ENCODE data around the gene RPL11.
A peak's percentile ranks its signal among the peaks of the same experiment; 100 is the strongest.
"Not testable (repeated sequence)": the region's sequence is repeated elsewhere in the genome, so short reads cannot be mapped to it uniquely, and the experiment has no call there.

RPL11 gene

DNA sequence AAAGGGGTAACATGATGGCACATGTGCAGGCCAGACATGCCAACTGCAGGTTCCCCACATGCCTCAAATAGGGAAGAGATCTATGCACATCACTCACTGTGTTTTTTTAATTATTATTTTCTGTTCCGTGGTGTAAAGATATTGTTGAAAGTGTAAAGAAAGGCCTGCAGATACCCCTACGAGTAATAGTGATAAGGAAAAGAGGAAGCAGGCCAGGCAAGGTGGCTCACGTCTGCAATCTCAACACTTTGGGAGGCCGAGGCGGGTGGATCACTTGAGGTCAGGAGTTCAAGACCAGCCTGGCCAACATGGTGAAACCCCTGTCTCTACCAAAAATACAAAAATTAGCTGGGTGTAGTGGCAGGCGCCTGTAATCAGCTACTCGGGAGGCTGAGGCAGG lies 6.4 kb upstream of the RPL11 start:
- peaks cover 9 to 30% of the 10 kb centered on the region in 2 experiments for H3K27me3 ChIP-seq (ENCODE audit: control insufficient read depth in 1 of 2, insufficient read depth in 1 of 2, low read length in 2 of 2)
- H3K4me1 ChIP-seq (ENCODE audit: control insufficient read depth, insufficient read depth, low read depth, low read length); H4K91ac ChIP-seq (ENCODE audit: low read length); DNase-seq; H3K4me2 ChIP-seq (ENCODE audit: low read length, poor library complexity, severe bottlenecking); H3K9me3 ChIP-seq (ENCODE audit: control insufficient read depth, low read length); H3K4ac ChIP-seq (ENCODE audit: low read depth in 1 of 2, low read length in 2 of 2); H3K27ac ChIP-seq (ENCODE audit: low read length, poor library complexity, severe bottlenecking); H3K4me3 ChIP-seq (ENCODE audit: insufficient read depth in 1 of 2, low read depth in 1 of 2, low read length in 2 of 2); H3K14ac ChIP-seq (ENCODE audit: low read length in 2 of 2); H3K79me1 ChIP-seq (replicated peaks; ENCODE audit: low read length, poor library complexity, severe bottlenecking); H3K18ac ChIP-seq (ENCODE audit: low read depth in 1 of 2, low read length in 2 of 2); H2AFZ ChIP-seq (ENCODE audit: low read depth, low read length); H3K23ac ChIP-seq (ENCODE audit: low read length in 2 of 2); H2BK12ac ChIP-seq (ENCODE audit: low read length in 2 of 2); H2BK5ac ChIP-seq (ENCODE audit: low read depth, low read length, poor library complexity, severe bottlenecking); H2BK120ac ChIP-seq (ENCODE audit: low read depth, low read length); H3K36me3 ChIP-seq (ENCODE audit: control insufficient read depth in 1 of 2, insufficient read depth in 2 of 2, low read depth in 1 of 2, low read length in 2 of 2); H4K8ac ChIP-seq (ENCODE audit: low read length); H2BK15ac ChIP-seq (ENCODE audit: low read depth, poor library complexity, severe bottlenecking); H2AK5ac ChIP-seq (ENCODE audit: low read length, severe bottlenecking); H3K9ac ChIP-seq (ENCODE audit: low read length): not testable (repeated sequence)
- 83% methylated on average over 7 of the region's 7 CpGs for WGBS

DNA sequence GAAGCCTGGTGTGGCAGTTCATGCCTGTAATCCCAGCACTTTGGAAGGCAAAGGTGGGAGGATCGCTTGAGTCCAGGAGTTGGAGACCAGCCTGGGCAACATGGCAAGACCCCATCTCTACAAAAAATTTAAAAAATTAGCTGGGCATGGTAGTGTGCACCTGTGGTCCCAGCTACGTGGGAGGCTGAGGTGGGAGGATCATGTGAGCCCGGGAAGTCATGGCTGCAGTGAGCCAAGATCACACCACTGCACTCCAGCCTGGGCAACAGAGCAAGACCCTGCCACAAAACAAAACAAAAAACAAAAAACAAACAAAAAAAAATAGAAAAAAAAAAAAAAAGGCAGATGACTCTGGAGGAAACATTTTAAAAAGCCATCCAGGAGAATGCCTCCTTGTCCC lies 3.9 kb upstream of the RPL11 start:
- H3K18ac ChIP-seq (ENCODE audit: low read depth in 1 of 2, low read length in 2 of 2); H3K27ac ChIP-seq (ENCODE audit: low read length, poor library complexity, severe bottlenecking); DNase-seq; H3K4ac ChIP-seq (ENCODE audit: low read depth in 1 of 2, low read length in 2 of 2); H2AK5ac ChIP-seq (ENCODE audit: low read length, severe bottlenecking); H3K79me1 ChIP-seq (replicated peaks; ENCODE audit: low read length, poor library complexity, severe bottlenecking); H4K91ac ChIP-seq (ENCODE audit: low read length); H4K8ac ChIP-seq (ENCODE audit: low read length); H2BK12ac ChIP-seq (ENCODE audit: low read length in 2 of 2); H3K9ac ChIP-seq (ENCODE audit: low read length); H3K9me3 ChIP-seq (ENCODE audit: control insufficient read depth, low read length); H2BK15ac ChIP-seq (ENCODE audit: low read depth, poor library complexity, severe bottlenecking); H3K36me3 ChIP-seq (ENCODE audit: control insufficient read depth in 1 of 2, insufficient read depth in 2 of 2, low read depth in 1 of 2, low read length in 2 of 2); H3K4me1 ChIP-seq (ENCODE audit: control insufficient read depth, insufficient read depth, low read depth, low read length); H3K4me2 ChIP-seq (ENCODE audit: low read length, poor library complexity, severe bottlenecking); H2BK5ac ChIP-seq (ENCODE audit: low read depth, low read length, poor library complexity, severe bottlenecking); H3K23ac ChIP-seq (ENCODE audit: low read length in 2 of 2); H3K4me3 ChIP-seq (ENCODE audit: insufficient read depth in 1 of 2, low read depth in 1 of 2, low read length in 2 of 2); H2AFZ ChIP-seq (ENCODE audit: low read depth, low read length); H3K14ac ChIP-seq (ENCODE audit: low read length in 2 of 2); H2BK120ac ChIP-seq (ENCODE audit: low read depth, low read length): not testable (repeated sequence)
- peaks cover 2 to 16% of the 10 kb centered on the region in 2 experiments for H3K27me3 ChIP-seq (ENCODE audit: control insufficient read depth in 1 of 2, insufficient read depth in 1 of 2, low read length in 2 of 2)
- WGBS: 90% methylated on average over 2 of the region's 3 CpGs

DNA sequence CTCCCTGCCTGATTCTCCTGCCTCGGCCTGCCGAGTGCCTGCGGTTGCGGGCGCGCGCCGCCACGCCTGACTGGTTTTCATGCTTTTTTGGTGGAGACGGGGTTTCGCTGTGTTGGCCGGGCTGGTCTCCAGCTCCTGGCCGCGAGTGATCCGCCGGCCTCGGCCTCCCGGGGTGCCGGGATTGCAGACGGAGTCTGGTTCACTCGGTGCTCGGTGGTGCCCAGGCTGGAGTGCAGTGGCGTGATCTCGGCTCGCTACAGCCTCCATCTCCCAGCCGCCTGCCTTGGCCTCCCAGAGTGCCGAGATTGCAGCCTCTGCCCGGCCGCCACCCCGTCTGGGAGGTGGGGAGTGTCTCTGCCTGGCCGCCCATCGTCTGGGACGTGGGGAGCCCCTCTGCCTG lies 3.3 kb upstream of the RPL11 start:
- H4K8ac ChIP-seq (ENCODE audit: low read length); H2BK15ac ChIP-seq (ENCODE audit: low read depth, poor library complexity, severe bottlenecking); H2BK120ac ChIP-seq (ENCODE audit: low read depth, low read length); H2BK5ac ChIP-seq (ENCODE audit: low read depth, low read length, poor library complexity, severe bottlenecking); H3K14ac ChIP-seq (ENCODE audit: low read length in 2 of 2); H3K9me3 ChIP-seq (ENCODE audit: control insufficient read depth, low read length); H3K79me1 ChIP-seq (replicated peaks; ENCODE audit: low read length, poor library complexity, severe bottlenecking); H3K4me3 ChIP-seq (ENCODE audit: insufficient read depth in 1 of 2, low read depth in 1 of 2, low read length in 2 of 2); H3K27ac ChIP-seq (ENCODE audit: low read length, poor library complexity, severe bottlenecking); H3K4me2 ChIP-seq (ENCODE audit: low read length, poor library complexity, severe bottlenecking); H3K4ac ChIP-seq (ENCODE audit: low read depth in 1 of 2, low read length in 2 of 2); H3K23ac ChIP-seq (ENCODE audit: low read length in 2 of 2); H2BK12ac ChIP-seq (ENCODE audit: low read length in 2 of 2); DNase-seq; H3K18ac ChIP-seq (ENCODE audit: low read depth in 1 of 2, low read length in 2 of 2); H3K9ac ChIP-seq (ENCODE audit: low read length); H3K27me3 ChIP-seq (ENCODE audit: control insufficient read depth in 1 of 2, insufficient read depth in 1 of 2, low read length in 2 of 2); H3K4me1 ChIP-seq (ENCODE audit: control insufficient read depth, insufficient read depth, low read depth, low read length); H2AFZ ChIP-seq (ENCODE audit: low read depth, low read length); H4K91ac ChIP-seq (ENCODE audit: low read length); H2AK5ac ChIP-seq (ENCODE audit: low read length, severe bottlenecking): not testable (repeated sequence)
- WGBS: 100% methylated on average over 15 of the region's 33 CpGs
- H3K36me3 ChIP-seq (ENCODE audit: control insufficient read depth in 1 of 2, insufficient read depth in 2 of 2, low read depth in 1 of 2, low read length in 2 of 2): peaks cover 0 to 11% of the 10 kb centered on the region in 2 experiments

DNA sequence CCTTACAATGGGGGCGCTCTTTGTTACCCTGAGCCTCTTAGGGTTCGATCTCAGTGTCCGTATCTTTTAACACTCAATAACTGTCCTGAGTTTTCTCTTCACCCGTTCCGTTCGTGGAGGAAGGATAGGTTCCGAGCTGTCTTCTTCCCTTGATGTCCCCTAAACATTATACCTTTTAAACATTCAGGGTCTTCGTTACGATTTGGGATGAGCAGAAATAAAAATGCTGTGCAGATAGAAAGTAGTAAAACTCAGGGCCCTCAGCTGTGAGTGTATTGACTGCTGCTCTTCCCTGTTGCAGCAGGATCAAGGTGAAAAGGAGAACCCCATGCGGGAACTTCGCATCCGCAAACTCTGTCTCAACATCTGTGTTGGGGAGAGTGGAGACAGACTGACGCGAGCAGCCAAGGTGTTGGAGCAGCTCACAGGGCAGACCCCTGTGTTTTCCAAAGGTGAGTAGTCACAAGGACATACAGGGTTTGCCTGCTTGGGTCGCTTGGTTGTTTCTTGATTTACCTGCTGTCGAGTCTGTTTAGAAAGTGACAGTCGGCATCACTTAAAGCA lies 784 bp downstream of the RPL11 start:
- H2BK5ac ChIP-seq (ENCODE audit: low read depth, low read length, poor library complexity, severe bottlenecking): no peak overlapping the region
- peak; percentile 19 for DNase-seq
- peak overlapping the region in 1 of 2 experiments; percentile 66 for H3K4ac ChIP-seq (ENCODE audit: low read depth in 1 of 2, low read length in 2 of 2)
- H3K9ac ChIP-seq (ENCODE audit: low read length): peak overlapping the region; percentile 100
- H3K14ac ChIP-seq (ENCODE audit: low read length in 2 of 2): peak overlapping the region in 1 of 2 experiments; percentile 44
- no peak overlapping the region for H4K91ac ChIP-seq (ENCODE audit: low read length)
- H2BK120ac ChIP-seq (ENCODE audit: low read depth, low read length): no peak overlapping the region
- no peak overlapping the region for H2BK12ac ChIP-seq (ENCODE audit: low read length in 2 of 2)
- no peaks in the 10 kb centered on the region for H3K79me1 ChIP-seq (replicated peaks; ENCODE audit: low read length, poor library complexity, severe bottlenecking)
- peak overlapping the region; percentile 99 to 100 for H3K4me3 ChIP-seq (ENCODE audit: insufficient read depth in 1 of 2, low read depth in 1 of 2, low read length in 2 of 2)
- no peak overlapping the region for H3K23ac ChIP-seq (ENCODE audit: low read length in 2 of 2)
- H3K4me1 ChIP-seq (ENCODE audit: control insufficient read depth, insufficient read depth, low read depth, low read length): peaks cover 16% of the 10 kb centered on the region
- H3K18ac ChIP-seq (ENCODE audit: low read depth in 1 of 2, low read length in 2 of 2): no peak overlapping the region
- H2BK15ac ChIP-seq (ENCODE audit: low read depth, poor library complexity, severe bottlenecking): no peak overlapping the region
- H2AK5ac ChIP-seq (ENCODE audit: low read length, severe bottlenecking): peak overlapping the region; percentile 11
- H2AFZ ChIP-seq (ENCODE audit: low read depth, low read length): no peak overlapping the region
- peak overlapping the region; percentile 72 for H3K4me2 ChIP-seq (ENCODE audit: low read length, poor library complexity, severe bottlenecking)
- H3K27ac ChIP-seq (ENCODE audit: low read length, poor library complexity, severe bottlenecking): no peak overlapping the region
- H3K36me3 ChIP-seq (ENCODE audit: control insufficient read depth in 1 of 2, insufficient read depth in 2 of 2, low read depth in 1 of 2, low read length in 2 of 2): peaks cover 25 to 52% of the 10 kb centered on the region in 2 experiments
- H3K9me3 ChIP-seq (ENCODE audit: control insufficient read depth, low read length): no peaks in the 10 kb centered on the region
- WGBS: 11% methylated on average over 13 of the region's 17 CpGs
- H4K8ac ChIP-seq (ENCODE audit: low read length): no peak overlapping the region
- no peaks in the 10 kb centered on the region for H3K27me3 ChIP-seq (ENCODE audit: control insufficient read depth in 1 of 2, insufficient read depth in 1 of 2, low read length in 2 of 2)
